HEK293T (cell line): ENCODE results near the gene GTSE1.

Experiments
- ARNT ChIP-seq: fragments of 450-650 bp; IDR thresholded peaks from 2 replicates; pipeline ENCODE4 v1.6.1; 2017; ENCODE audit warnings: mild to moderate bottlenecking
- BHLHE40 ChIP-seq: fragments of 450-650 bp; IDR thresholded peaks from 2 replicates; pipeline ENCODE4 v1.6.1; 2016; ENCODE audit warnings: mild to moderate bottlenecking, moderate library complexity, borderline replicate concordance
- FOXA1 ChIP-seq: fragments of 450-650 bp; IDR thresholded peaks from 2 replicates; pipeline ENCODE4 v1.6.1; 2016; ENCODE audit warnings: mild to moderate bottlenecking
- FOXK2 ChIP-seq: fragments of 450-650 bp; IDR thresholded peaks from 2 replicates; pipeline ENCODE4 v1.6.1; 2016; ENCODE audit warnings: mild to moderate bottlenecking
- FOXM1 ChIP-seq: fragments of 450-650 bp; IDR thresholded peaks from 2 replicates; pipeline ENCODE4 v1.6.1; 2017; ENCODE audit warnings: mild to moderate bottlenecking, borderline replicate concordance
- HDGF ChIP-seq: fragments of 450-650 bp; IDR thresholded peaks from 2 replicates; pipeline ENCODE4 v1.6.1; 2017; ENCODE audit warnings: antibody characterized with exemption, borderline replicate concordance
- SP1 ChIP-seq: fragments of 450-650 bp; IDR thresholded peaks from 2 replicates; pipeline ENCODE4 v1.6.1; 2017
- SUZ12 ChIP-seq: fragments of 450-650 bp; IDR thresholded peaks from 2 replicates; pipeline ENCODE4 v1.6.1; 2016; ENCODE audit warnings: mild to moderate bottlenecking
- TARDBP ChIP-seq: fragments of 450-650 bp; IDR thresholded peaks from 2 replicates; pipeline ENCODE4 v1.6.1; 2016
- TF ChIP-seq, protein P1 (sequence below): fragments of 450-650 bp; IDR thresholded peaks from 2 replicates; pipeline ENCODE4 v1.6.1; 2016

DNA sequence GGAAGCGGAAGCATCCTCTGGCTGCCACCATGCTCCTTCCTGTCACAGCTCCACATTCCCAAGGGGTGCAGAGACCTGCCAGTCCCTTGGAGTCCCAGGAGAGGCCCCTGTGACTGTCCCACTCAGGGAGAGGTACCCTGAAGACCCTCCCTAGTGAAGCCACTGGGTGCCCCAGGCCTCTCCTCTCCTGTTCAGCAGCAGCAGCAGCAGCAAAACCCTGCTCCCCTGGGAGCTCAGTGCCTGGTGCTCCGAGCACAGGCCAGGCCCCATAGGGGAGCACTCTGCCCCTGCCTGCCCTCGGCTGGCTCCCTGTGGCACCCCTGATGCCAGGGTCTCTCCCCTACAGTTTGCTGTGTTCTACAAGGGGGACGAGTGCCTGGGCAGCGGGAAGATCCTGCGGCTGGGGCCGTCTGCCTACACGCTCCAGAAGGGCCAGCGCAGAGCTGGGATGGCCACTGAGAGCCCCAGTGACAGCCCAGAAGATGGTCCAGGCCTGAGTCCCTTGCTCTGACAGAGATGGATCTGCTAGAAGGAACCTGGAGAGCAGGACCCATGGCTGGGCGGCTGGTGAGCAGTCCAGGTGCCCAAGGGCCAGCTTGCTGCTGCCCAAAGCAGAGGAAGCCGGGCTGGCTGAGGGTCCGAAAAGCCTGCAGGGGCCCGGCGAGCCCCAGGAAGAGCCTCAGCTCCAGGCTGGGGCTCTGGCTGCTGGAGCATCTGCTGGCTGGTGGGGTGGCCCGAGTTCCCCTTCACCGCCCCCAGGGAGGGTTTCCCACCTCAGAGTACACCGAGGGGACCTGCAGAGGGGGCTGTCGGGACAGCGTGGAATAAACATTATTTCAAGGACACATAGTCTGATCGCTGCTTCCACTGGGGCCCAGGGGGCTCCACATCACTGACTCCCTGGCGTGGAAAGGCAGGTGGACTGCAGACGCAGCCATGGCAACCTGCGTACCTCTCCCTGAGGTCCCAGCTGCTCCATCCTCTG, 60.1 kb downstream of the GTSE1 start:
- TF ChIP-seq HDGF (no peak), SP1 (no peak), FOXA1 (no peak), FOXM1 (no peak), SUZ12 (no peak), ARNT (no peak), BHLHE40 (no peak), TARDBP (no peak), FOXK2 (no peak)
- TF ChIP-seq, protein P1, sequence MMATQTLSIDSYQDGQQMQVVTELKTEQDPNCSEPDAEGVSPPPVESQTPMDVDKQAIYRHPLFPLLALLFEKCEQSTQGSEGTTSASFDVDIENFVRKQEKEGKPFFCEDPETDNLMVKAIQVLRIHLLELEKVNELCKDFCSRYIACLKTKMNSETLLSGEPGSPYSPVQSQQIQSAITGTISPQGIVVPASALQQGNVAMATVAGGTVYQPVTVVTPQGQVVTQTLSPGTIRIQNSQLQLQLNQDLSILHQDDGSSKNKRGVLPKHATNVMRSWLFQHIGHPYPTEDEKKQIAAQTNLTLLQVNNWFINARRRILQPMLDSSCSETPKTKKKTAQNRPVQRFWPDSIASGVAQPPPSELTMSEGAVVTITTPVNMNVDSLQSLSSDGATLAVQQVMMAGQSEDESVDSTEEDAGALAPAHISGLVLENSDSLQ, result no peak
